GM12801 (cell line): ENCODE measurements around the gene PLEKHA7.

Experiments
- CTCF ChIP-seq: IDR thresholded peaks from one replicate; pipeline ENCODE4 v1.5.1; 2011; ENCODE audit warnings: control low read depth; ENCODE audit not compliant: insufficient read length; ENCODE audit errors: extremely low read depth

Gene PLEKHA7

GRCh38 chr11:16784666-16785065 lies 229.5 kb downstream of the PLEKHA7 start:
- TF ChIP-seq CTCF = no peak

- TF ChIP-seq CTCF = no peak
These were observed 230.1 kb downstream of the PLEKHA7 start for GRCh38 chr11:16784097-16784496.

GRCh38 chr11:16783321-16783801 lies 230.9 kb downstream of the PLEKHA7 start:
- TF ChIP-seq CTCF = no peak

DNA sequence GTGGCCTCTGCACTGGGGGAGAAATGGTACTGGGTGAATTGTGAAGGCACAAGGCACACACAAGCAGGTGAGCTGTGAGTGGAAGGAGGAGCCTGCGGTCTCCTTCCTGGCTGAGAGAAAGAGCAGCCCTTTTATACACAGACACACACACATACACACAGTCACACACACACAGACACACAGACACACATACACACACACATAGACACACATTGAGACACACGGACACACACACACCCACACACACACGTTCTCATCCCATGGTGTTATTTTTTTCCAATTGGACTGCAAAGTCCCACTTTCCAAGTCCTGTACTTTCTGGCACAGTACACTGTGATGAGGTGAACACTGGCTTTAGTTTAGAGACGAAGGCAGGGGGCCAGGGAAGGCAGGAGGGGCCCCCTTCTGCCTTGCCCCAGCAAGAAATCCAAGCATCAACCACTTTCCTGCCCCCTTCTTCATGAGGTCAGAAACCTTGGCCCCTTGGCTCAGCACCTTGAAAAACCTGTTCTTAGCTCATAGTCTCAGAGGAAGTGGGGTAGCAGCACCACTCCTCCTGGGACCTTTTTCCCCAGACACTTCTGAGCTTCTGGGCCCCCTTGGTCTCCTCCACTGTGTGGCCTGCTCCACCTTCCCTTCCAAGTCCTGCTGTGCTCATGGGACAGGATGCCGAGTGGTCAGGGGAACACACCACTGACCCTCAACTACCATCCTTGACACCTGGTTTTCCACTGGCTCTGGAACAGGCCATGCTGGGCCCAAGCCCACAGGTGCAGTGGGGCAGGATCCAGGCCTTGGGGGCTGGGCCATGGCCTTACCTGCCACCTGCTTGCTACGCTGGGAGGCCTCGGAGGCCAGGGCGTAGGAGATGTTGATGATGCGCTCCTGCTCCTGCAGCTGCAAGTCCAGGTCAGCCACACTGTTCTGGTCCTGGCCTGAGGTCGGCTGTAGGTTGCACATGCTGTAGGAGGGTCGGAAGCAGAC lies 232.0 kb downstream of the PLEKHA7 start:
- TF ChIP-seq CTCF = no peak

DNA sequence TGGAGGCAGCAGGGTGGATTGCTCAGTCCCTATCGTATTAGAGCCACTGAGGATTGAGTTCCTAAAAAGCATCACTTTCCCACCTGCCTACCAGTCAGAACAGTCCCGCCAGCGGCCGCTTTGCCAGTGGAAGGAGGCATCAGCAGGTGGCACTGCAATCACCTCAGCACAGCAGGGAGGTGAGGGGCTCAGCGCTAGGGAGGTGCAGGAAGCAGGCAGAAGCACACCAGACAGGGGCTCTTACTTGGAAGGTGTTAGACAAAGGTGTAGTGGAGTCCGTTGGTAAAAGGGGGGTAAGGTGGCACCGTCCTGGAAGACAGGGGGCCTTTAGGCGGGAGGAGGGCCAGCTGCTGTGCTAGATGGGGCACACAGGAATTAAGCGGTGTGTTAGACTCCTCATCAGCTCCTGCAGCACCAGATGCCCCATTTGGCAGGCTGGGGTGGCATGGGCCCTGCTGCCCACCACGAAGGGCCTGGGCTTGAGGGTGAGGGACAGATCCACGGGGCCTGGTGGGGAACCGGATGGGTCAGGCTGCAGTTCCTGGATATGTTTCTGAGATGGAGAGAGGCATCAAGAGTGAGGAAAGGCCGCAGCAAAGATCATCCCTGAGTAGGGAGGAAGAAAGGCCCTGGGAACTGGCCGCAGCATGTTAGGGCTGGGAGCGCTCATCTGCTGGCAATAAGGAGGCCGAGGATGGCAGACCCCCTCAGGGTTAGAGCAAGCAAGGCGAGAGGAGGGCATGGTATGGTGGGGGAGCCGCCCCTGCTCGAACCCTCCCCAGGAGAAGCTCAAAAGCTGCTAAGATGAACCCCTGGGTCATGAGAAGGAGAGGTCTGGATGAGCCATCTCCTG lies 233.3 kb downstream of the PLEKHA7 start:
- no peak for TF ChIP-seq CTCF

DNA sequence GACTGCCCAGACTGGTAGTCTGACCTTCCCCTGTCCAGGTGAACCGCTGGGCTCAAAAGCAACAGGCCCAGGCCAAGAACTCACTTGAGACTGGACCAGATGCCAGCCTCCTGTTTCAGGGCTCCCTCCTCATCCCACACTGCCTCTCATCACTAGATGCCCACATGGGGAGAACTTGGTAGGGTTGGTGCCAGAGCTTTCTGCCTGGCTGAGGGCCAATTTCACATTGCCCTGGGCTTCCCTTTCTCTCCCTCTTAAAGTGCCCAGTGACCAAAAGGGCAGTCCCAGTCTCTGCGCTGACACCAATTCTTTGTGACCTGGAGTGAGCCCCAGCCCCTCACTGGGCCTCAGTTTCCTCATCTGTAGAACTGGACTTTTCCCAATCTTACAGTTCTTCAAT lies 234.1 kb downstream of the PLEKHA7 start:
- TF ChIP-seq CTCF = no peak

GRCh38 chr11:16779436-16779835 lies 234.8 kb downstream of the PLEKHA7 start:
- TF ChIP-seq CTCF = no peak
